Measurements from ENCODE around the gene PALS1.

DNA sequence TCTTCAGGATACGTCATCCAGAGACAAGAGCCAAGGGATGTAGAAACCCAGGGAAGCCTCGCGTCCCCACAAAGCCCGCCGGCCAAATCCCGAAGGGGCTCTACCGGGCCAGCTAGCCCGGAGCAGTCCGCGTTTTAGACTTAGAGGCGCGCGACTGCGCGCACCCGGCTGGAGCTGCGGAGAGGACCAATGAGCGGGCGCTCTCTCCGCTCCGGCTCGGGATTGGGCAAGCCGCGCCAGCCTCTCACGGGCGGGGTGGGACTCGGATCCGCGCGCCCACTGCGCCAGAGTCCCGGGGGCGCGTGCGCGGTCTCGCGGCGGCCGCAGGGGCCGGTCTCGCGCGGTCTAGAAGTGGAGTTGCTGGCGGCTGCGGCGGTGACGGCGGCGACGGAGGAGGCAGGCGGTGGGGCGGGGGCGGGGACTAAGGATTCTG lies 241 bp upstream of the PALS1 start:
- TF ChIP-seq EZH2phosphoT487 (IDR thresholded peaks at IDR 0.05; ENCODE audit: insufficient read depth, low read depth) (no peak), EZH2 (IDR thresholded peaks at IDR 0.05; ENCODE audit: insufficient read depth, poor library complexity, severe bottlenecking) (no peak)
